GM18505 (cell line): ENCODE results near the gene ZXDC.

Source experiments
- ATAC-seq: cut with Tn5 transposase; IDR thresholded peaks from one replicate; pipeline ENCODE4 v1.9.1; 2021; ENCODE audit not compliant: unreplicated experiment
- POLR2A ChIP-seq: IDR thresholded peaks from 4 replicates; pipeline ENCODE4 v1.6.1; 2011; ENCODE audit warnings: borderline replicate concordance; ENCODE audit not compliant: insufficient read depth, insufficient read length; ENCODE audit errors: extremely low read depth

Gene ZXDC

DNA sequence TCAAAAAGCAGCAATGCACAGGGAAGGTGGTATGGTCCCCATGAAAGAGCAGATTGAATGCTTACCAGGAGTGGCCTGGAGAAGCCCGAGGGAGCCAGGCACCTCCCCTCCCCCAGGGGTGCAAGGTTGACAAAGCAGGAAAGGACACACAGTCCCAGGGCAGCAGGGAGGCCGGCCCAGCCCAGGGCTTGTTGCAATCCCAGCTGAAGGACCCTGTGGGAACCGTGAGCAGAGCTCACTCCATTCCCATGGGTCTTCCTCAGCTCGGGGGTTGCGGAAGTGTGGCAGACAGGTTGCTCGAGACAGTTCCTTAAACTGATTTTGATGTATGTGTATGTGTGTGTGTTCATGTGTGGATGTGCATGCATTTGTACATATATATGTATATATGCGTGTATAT is 26.0 kb upstream of the ZXDC start:
- TF ChIP-seq POLR2A, result no peak
- ATAC-seq, result no peak

- TF ChIP-seq POLR2A, result no peak
- ATAC-seq, result no peak
Observed at GRCh38 chr3:126501054-126501453, 25.4 kb upstream of the ZXDC start.

DNA sequence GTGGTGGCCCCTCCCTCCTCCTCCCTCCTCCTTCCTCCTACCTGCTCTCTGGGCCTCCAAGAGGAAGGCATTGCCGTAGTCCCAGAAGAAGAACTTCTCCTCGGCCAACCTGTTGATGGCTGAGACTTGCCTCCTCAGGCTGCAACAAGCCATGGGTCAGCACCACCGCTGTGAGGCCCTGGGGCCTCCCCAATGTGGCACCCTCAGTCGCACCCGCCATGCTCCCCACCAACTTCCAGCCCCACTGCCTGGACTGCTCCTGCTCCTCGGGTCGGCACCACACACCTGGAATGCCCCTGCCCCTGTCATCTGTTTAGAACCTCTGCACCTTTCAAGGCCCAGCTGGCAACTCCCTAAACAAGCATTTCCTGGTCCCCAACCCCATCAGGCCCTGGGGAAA is 24.3 kb upstream of the ZXDC start:
- TF ChIP-seq POLR2A, result no peak
- no peak for ATAC-seq

- TF ChIP-seq POLR2A, result no peak
- no peak for ATAC-seq
Observed at GRCh38 chr3:126499401-126499800, 23.7 kb upstream of the ZXDC start.

- ATAC-seq, result no peak
- no peak for TF ChIP-seq POLR2A
Observed at GRCh38 chr3:126498929-126499328, 23.2 kb upstream of the ZXDC start.

GRCh38 chr3:126498461-126498860 is 22.8 kb upstream of the ZXDC start:
- TF ChIP-seq POLR2A, result no peak
- ATAC-seq, result no peak

DNA sequence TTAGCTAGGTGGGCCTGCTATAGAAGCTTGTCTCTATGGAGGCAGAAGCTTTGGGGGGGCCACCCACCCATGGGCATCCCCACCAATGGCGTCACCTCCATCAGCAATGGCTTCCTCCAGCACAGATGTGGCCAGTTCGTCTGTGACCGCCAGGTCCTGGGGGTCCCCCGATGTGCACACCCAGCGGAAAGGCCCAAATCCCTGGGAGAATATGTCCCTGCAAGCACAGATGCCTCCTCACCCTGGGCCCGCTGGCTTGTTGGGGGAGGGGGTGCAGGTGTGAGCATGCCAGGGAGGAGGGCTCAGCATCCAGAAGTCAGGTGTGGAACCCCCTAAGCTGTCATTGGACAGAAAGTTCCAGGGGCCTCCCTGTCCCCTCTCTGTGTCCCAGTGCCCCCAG is 22.3 kb upstream of the ZXDC start:
- ATAC-seq, result no peak
- no peak for TF ChIP-seq POLR2A

DNA sequence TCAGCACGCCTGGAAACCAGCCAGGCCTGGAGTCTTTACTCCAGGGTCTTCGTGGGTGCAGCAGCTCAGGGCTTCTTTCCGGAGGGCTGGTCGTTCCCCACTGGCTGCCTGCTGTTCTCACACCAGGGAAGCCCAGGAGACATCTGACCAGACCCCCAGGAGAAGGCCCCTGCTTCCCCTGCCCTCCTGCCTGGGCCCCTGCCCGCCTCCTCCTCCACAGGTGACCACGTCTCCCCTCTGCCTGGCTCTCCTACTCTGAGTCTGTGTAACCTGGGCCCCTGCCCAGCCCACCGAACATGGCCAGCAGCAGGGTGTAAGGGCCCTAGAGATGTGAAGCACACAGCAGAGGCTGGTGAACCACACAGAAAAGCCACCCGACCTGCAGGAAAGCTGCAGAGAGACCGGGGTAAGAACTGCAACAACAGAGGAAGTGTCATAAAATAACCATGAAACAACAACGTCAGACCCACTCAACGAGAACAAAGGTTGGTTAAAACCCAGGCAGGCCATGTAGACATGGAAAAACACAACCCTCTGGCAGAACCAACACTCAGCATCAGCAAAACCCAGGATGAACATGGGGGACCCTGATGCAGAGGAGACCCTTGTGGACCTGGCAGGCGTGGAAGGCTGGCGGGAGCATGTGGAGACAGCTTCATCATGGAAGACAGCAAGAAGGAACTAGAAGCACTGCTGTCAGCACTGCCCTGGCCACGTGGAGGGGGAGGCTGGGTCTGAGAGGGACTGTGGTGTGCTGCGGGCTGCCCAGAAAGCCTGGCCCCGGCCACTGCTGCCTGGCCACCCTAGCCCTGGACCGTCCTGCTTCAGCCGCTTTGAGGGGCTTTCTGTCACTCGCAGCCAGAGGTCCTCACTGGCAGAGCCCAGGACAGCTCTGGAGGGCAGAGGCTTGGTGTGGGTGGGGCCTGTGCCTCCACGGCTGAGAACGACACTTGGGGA is 21.5 kb upstream of the ZXDC start:
- ATAC-seq, result no peak
- TF ChIP-seq POLR2A, result no peak

DNA sequence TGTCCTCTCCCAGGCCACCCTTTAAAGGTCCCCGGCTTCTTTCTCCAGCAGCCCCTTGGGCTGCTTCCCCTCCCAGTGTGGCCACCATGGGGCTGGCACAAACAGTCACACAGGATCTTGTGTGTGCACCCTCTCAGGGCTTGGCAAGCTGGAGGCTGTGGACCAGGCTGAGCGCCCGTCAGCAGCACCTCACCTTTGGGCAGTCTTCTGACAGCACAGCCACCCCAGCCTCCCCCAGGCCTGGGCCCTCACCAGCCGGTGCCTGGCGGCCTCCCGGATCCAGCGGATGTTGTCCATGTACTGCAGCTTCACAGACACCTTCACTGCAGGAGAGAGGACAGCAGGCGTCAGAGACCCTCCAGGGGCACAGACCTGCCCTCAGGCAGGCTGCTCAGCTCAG is 20.1 kb upstream of the ZXDC start:
- no peak for ATAC-seq
- no peak for TF ChIP-seq POLR2A

DNA sequence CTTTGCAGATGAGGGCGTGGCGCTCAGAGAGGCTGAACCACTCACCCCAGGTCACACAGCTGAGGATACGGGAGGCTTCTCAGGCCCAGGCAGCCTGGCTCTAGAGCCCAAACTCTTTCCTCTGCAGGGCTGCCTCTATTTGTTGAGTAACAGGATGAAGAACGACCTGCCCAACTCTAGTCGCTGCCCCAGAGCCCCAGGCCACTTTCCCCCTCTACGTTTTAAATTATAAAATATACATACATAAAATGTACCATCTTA is 19.2 kb upstream of the ZXDC start:
- no peak for ATAC-seq
- no peak for TF ChIP-seq POLR2A

DNA sequence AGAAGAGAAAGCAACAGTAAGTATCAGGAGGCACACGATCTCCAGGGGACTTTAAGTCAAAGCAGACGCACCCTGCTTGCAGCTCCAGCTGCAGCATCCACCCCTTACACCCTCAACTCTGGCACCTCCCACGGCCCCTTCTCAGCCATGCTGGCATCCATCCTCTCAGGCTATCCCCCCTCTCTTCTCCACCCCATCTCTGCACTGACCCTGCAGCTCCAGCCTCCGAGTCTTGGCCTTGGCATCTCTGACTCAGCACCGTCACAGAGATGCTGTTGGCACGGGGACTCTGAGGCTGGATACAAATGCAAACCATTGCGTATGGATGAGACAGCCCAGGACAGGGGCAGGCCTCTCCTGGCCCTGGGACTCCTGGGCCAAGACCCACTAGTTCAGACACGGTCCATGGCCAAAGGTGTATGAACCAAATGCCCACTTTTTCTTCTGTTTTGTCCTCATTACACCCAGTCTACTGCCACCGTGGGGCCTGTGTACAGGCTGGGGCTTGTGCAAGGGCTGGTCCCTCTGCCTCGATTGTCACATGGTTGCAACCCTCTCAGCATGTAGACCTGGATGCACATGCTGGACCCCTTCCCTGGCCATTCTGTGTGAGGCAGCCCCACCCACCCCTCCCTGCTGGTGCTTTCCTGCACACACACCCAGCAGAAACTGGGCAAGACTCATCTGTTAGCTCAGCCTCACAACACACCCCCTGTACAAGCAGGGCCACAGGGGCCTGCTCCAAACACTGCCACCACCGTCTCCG is 18.7 kb upstream of the ZXDC start:
- no peak for ATAC-seq

DNA sequence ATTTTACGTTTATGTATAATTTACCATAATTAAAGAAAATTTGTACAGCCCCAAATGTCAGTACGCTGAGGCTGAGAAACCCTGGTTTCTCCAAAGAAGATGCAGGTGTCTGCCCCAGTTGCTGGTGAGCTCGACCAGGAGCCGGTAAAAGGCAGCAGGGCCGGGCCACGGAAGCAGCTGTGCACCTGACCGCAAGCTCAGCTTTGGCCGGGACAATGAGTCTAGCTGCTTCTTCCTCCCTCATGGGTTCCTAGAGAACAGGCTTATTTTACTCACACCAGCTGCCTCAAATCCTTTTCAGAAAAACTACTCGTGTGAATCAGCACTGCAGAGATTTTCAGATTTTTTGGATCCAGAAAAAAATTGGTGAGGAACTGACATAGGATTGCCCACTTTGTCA is 18.0 kb upstream of the ZXDC start:
- no peak for TF ChIP-seq POLR2A
- ATAC-seq, result no peak

More for the DNA sequence above, 18.7 kb upstream of the ZXDC start:
- TF ChIP-seq POLR2A, result no peak

DNA sequence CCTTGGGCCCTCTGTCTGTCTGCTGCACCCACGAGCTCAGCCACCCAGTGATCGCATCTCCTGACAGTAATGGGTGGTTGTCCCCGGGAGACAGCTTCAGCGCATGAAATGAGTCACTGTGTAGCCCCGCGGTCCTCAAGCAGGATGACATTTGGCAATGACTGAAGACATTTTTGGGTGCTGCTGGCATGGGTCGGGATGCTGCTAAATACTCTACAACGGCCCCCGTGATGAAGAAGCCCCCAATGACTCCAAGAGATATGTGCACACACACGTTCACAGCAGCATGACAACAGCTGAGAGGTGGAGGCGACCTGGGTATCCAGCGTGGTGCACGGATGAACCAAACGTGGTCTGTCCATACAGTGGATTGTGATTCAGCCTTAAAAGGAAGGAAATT is 17.4 kb upstream of the ZXDC start:
- TF ChIP-seq POLR2A, result no peak
- ATAC-seq, result no peak
